H4 (cell line): ENCODE data around the gene YPEL5. TPM values are rescaled to one million over a fixed set of nuclear protein-coding genes. Genes with fewer than 3 reads are reported as not detected.
"Not testable (repeated sequence)": the region's sequence is repeated elsewhere in the genome, so short reads cannot be mapped to it uniquely, and the experiment has no call there.

Experiments
- DNase-seq: peaks from one replicate; pipeline ENCODE4 v3.0.0-alpha.2; 2015; ENCODE audit warnings: low spot score
- total RNA-seq: library from RNA; depleted of rRNA; stranded (reverse); fragments of >200 nt; shearing (Covaris generic); gene quantifications from 2 replicates; pipeline ENCODE4 v1.2.3, GENCODE V29; 2014; rRNA removed

The YPEL5 gene
- total RNA-seq = 35.8 and 46.7 TPM in 2 replicates

- DNase-seq = peak; percentile 98
Observed at GRCh38 chr2:30146337-30147195, at the start of gene YPEL5. Gene YPEL5 (plus strand): TSS chr2:30147007. CDS start chr2:30156652, 9,645 bp downstream.

- no peak for DNase-seq
Observed at GRCh38 chr2:30098266-30099005, 48.4 kb upstream of the YPEL5 start.

- not testable (repeated sequence) for DNase-seq
Observed at GRCh38 chr2:30099366-30099765, 47.4 kb upstream of the YPEL5 start.

- DNase-seq = not testable (repeated sequence)
Observed at GRCh38 chr2:30100691-30101090, 46.1 kb upstream of the YPEL5 start.

- DNase-seq = no peak
Observed at GRCh38 chr2:30104307-30104706, 42.5 kb upstream of the YPEL5 start.

GRCh38 chr2:30105556-30105955 is 41.3 kb upstream of the YPEL5 start:
- DNase-seq = no peak

GRCh38 chr2:30106543-30106942 is 40.3 kb upstream of the YPEL5 start:
- DNase-seq = no peak

- DNase-seq = no peak
Observed at GRCh38 chr2:30108192-30108591, 38.6 kb upstream of the YPEL5 start.

- no peak for DNase-seq
Observed at GRCh38 chr2:30108851-30109250, 38.0 kb upstream of the YPEL5 start.

GRCh38 chr2:30109856-30110255 is 37.0 kb upstream of the YPEL5 start:
- DNase-seq = peak; percentile 46

- no peak for DNase-seq
Observed at GRCh38 chr2:30110773-30111172, 36.0 kb upstream of the YPEL5 start.

- not testable (repeated sequence) for DNase-seq
Observed at GRCh38 chr2:30111186-30111585, 35.6 kb upstream of the YPEL5 start.

GRCh38 chr2:30112561-30112960 is 34.2 kb upstream of the YPEL5 start:
- DNase-seq = no peak

GRCh38 chr2:30113617-30114293 is 33.1 kb upstream of the YPEL5 start:
- DNase-seq = peak; percentile 81

GRCh38 chr2:30115141-30115980 is 31.4 kb upstream of the YPEL5 start:
- DNase-seq = peak; percentile 71

GRCh38 chr2:30115981-30116285 is 30.9 kb upstream of the YPEL5 start:
- no peak for DNase-seq

GRCh38 chr2:30122362-30122761 is 24.4 kb upstream of the YPEL5 start:
- no peak for DNase-seq

- DNase-seq = no peak
Observed at GRCh38 chr2:30127016-30127893, 19.6 kb upstream of the YPEL5 start.

- no peak for DNase-seq
Observed at GRCh38 chr2:30134582-30134981, 12.2 kb upstream of the YPEL5 start.

- no peak for DNase-seq
Observed at GRCh38 chr2:30135541-30135940, 11.3 kb upstream of the YPEL5 start.
